ENCODE data around the gene CISD2.
"Not testable (repeated sequence)": the region's sequence is repeated elsewhere in the genome, so short reads cannot be mapped to it uniquely, and the experiment has no call there.

Gene CISD2

DNA sequence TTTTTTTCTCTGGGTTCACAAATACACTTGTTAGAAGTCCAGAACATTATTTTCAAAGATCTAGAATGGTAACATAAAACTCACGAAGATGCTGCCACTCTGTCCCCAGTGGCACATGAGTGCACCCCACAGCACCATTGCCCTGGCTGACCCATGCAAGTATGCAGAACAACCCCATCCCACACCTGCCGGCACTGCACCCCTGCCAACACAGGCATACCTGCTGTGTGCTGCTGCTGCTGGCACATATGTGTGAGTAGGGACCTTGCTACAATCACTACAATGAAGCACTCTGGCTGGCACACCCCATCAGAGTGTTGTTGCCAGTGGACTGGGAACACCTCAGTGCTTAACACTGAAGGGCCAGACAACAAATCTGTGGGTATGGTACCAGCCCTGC, 66.9 kb downstream of the CISD2 start:
- no peak for DNase-seq

GRCh38 chr4:102938063-102938462, 69.3 kb downstream of the CISD2 start:
- DNase-seq: not testable (repeated sequence)

All from stimulated activated CD4-positive, alpha-beta T cell treated with anti-CD3 and anti-CD28 coated beads, Interleukin-4, amount 100 ng/mL, for 1 hour (primary cell).